GM18909 (cell line): Measurements from ENCODE around the gene RBFOX2.
"Not testable (repeated sequence)": the region's sequence is repeated elsewhere in the genome, so short reads cannot be mapped to it uniquely, and the experiment has no call there.

Source experiments
- ATAC-seq: cut with Tn5 transposase; IDR thresholded peaks from one replicate; pipeline ENCODE4 v1.9.1; 2021; ENCODE audit warnings: mild to moderate bottlenecking; ENCODE audit not compliant: unreplicated experiment, poor library complexity

RBFOX2 gene

GRCh38 chr22:35729309-35729698 lies 299.3 kb downstream of the RBFOX2 start:
- ATAC-seq: no peak

DNA sequence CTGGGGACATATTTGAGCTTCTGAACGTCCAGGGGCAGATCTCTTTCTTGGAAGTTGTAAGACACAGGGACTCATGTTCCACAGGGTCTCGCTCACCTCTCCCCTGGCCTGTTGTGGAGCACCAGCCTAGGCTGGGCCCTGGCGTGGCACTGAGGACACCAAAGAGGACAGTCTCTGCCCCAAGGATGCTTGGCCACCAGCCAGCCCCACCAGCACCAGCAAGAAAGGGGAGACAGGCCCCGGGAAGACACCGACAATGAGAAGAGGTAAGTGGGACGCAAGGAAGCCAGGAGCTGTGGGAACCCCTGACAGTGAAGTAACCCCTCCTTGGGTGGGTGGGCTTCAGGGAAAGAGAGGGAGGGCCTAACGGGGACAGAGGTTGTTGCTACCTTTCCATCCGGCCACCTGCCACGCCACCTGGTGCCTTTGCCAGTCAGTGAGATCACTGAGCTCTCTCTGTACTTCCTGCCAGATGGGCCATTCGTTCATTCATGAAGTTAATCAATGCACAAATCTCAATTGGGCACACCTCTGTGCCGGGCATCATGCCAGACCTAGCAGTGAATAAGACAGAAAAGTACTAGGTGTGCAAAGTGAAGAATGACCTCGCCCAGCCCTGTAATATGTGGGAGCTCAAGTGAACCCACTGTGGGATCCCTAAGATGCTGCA lies 299.9 kb downstream of the RBFOX2 start:
- no peak for ATAC-seq

DNA sequence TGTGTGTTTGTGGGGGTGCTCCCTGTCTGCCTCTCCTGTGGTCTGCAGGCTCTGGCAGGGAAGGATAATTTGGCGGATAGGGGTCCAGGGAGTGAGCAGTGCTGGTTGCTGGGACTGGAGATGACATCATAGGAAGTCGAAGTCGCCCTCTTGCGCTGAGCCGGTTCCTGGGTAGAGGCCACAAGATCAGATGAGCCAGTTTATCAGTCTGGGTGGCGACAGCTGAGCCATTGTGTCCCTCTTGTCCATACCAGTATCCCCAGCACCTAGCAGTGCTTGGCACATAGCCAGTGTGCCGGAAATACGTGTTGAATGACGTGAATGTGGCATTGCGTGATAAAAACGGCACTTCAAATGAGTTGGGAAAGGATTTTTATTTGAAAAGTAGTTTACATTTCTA lies 301.2 kb downstream of the RBFOX2 start:
- ATAC-seq: no peak

GRCh38 chr22:35726933-35727332 lies 301.7 kb downstream of the RBFOX2 start:
- ATAC-seq: no peak

GRCh38 chr22:35726398-35726797 lies 302.2 kb downstream of the RBFOX2 start:
- ATAC-seq: no peak

DNA sequence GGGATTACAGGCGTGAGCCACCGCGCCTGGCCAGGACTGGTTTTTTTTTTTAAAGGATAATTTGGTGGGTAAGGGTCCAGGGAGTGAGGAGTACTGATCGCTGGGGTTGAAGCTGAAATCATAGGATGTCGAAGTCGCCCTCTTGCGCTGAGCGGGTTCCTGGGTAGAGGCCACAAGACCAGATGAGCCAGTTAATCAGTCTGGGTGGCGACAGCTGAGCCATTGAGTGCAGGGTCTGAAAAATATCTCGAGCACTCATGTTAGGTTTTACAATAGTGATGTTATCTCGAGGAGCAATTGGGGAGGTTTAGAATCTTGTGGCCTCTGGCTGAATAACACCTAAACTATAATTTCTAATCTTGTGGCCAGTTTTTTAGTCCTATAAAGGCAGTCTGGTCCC lies 303.1 kb downstream of the RBFOX2 start:
- no peak for ATAC-seq

- ATAC-seq: no peak
These were observed 306.7 kb downstream of the RBFOX2 start for GRCh38 chr22:35721960-35722359.

DNA sequence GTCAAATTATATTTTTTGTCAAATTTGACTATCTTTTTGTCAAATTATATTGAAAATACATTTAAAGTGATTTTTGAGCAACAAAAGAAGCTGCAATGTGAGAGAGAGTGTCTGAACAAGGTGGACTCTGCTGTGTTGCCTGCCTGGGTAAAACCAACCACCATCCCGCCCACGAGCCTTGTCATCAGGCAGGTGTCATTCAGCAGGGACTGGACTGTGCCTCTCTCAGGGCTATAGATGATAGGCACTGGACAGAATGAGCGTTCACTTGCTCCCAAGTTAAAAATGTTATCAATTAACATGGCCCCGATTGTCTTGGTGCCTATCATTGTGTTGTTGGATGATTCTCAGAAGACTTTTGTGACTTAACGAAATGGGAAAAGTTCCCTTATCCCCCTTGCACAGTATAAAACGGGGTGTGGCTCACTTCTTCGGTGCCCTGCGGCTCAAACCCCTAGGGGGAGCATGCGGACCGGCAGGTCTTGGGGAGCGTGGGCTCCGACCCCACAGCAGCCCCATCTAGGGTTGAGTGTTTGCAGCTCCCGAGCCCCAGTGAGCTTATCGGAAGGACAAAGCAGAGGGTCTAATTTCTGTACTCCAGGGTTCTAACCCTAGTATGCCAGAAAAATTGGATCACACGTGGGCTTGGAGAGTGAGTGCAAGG lies 309.3 kb downstream of the RBFOX2 start:
- no peak for ATAC-seq

- no peak for ATAC-seq
These were observed 311.1 kb downstream of the RBFOX2 start, which contains the start of gene APOL5 for GRCh38 chr22:35717572-35717971. APOL5 (plus strand) TSS chr22:35717872; CDS start chr22:35717872, 0 bp downstream.

DNA sequence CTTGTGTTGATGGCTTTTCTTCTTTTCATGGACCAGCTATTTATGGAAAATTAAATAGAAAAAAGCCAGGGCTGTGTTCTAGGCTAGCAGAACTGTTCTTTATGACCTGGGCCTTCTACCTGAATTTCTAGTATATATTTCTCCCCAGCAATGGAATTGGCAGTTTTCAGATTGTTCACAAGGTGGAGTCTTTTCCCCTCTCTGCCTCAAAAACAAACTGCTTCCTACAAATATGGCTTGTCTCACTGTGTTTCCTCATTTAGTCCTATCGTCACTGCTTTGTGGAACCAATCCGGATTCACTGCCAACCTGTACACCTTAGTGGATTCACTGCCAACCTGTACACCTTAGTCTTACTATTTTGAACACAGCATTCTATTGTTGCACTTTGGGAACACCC lies 316.0 kb downstream of the RBFOX2 start:
- ATAC-seq: no peak

DNA sequence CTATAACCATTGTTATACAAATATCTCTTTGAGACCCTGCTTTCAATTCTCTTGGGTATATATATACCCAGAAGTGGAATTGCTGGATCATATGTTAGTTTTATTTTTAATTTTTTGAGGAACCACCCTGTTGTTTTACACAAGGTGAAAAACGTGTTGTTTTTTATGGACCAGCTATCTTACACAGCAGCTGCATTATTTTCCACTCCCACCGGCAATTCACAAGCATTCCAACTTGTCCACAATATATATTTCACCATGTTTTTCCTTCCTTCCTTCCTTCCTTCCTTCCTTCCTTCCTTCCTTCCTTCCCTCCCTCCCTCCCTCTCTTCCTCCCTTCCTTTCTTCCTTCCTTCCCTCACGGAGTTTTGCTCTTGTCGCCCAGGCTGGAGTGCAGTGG lies 317.3 kb downstream of the RBFOX2 start:
- no peak for ATAC-seq

DNA sequence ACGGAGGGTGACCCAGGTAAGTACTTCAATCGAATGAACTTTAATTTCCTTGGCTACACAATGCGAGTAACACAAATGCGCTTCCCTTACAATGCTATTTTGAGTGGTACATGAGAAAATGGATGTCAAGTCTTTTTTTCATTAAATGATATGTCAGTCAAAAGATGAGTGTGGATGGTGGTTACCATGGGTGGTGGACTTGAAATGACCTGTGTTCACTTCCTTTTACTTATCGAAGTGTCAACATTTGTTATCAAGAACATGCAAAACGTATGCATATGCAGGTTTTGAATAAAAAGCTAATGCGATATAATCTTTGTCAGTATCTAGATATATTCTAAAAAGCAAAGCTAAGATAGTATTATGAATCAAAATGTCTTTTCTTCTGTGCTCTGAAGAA lies 319.7 kb downstream of the RBFOX2 start:
- ATAC-seq: no peak

- no peak for ATAC-seq
These were observed 320.2 kb downstream of the RBFOX2 start for GRCh38 chr22:35708453-35708852.

DNA sequence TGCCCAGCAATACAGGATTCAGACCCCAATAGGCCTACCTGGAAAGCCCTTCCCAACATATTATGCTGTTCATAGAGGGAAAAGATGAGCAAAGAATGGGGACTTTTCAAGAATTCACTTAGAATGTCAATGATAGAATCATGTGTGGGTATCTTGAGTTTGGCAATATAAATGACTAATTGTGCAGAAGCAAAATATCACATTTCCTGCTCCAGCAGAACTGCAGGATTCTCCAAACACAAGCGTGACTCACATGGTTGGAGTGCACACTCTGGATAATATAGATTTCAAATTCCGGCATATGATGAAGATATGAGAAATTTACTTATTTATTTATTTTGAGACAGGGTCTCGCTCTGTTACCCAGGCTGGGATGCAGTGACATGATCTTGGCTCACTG lies 323.5 kb downstream of the RBFOX2 start:
- no peak for ATAC-seq

DNA sequence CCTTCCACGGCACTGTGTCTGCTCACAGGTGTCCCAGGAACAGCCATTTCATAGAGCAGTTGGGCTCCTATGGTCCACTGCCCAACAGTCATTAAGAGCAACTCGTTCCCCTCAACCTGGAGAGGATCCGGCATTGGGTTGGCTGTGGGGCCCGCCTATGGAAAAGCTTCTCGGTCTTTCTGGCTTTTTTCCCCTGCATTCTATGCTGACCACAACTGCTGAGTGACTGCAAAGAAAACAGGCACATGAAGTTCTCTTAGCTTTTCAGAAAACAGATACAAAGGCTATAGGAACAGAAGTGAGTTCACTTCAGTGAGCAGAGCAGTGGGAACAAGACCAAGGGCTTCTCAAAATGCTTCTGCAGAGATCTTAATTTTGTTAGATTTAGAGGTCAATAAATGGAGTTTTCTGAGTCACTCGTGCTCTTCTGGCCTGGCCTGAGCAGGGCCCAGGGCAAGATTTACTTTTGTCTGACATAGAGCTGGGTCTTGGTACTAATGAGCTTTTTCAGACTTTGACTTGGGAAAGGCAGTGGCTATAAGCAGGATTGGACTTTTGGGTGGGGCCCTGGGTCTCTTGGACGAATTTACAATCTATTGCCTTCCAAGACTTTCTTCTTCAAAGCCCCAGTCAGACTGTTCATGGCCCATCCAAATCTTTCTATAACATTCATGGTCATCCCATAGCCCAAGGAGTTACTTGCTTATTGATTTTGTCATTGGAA lies 324.6 kb downstream of the RBFOX2 start:
- no peak for ATAC-seq

DNA sequence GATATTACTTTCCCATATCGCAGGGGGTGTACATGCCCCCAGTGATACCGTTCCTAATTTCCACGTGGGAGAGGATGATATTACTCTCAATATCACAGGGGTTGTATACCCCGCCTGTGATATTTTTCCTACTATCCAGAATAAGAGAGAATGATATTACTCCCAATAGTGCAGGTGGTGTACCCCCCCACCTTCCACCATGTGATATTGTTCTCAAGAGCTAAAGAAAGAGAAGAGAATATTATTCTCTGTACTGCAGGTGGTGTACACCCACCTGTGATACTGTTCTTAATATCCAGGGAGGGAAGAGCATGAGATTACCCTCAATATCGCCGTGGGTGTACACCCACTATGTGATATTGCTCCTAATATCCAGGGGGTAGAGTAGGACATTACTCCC lies 328.8 kb downstream of the RBFOX2 start:
- not testable (repeated sequence) for ATAC-seq

- no peak for ATAC-seq
These were observed 331.5 kb downstream of the RBFOX2 start for GRCh38 chr22:35697142-35697541.

DNA sequence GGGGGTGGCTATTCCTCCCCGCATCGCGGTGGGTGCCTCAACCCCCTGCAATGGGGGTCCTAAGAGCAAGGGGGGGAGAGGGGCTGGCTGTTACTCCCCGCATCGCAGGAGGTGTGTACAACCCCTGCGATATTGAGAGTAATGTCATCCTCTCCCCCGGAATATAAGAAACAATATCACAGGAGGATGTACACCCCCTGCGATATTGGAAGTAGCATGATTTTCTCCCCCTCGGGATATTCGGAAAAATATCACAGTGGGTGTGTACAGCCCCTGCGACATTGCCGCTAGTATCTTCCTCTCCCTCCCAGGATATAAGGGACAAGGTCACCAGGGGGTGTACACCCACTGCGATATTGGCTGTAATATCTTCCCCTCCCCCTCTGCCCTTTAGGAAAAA lies 333.4 kb downstream of the RBFOX2 start:
- no peak for ATAC-seq

- no peak for ATAC-seq
These were observed 338.6 kb downstream of the RBFOX2 start for GRCh38 chr22:35690001-35690400.

GRCh38 chr22:35688913-35689675 lies 339.5 kb downstream of the RBFOX2 start:
- no peak for ATAC-seq
